GM12801 (cell line): ENCODE results near the gene ANKS1A.

Experiments
- CTCF ChIP-seq: IDR thresholded peaks from one replicate; pipeline ENCODE4 v1.5.1; 2011; ENCODE audit warnings: control low read depth; ENCODE audit not compliant: insufficient read length; ENCODE audit errors: extremely low read depth

ANKS1A gene

DNA sequence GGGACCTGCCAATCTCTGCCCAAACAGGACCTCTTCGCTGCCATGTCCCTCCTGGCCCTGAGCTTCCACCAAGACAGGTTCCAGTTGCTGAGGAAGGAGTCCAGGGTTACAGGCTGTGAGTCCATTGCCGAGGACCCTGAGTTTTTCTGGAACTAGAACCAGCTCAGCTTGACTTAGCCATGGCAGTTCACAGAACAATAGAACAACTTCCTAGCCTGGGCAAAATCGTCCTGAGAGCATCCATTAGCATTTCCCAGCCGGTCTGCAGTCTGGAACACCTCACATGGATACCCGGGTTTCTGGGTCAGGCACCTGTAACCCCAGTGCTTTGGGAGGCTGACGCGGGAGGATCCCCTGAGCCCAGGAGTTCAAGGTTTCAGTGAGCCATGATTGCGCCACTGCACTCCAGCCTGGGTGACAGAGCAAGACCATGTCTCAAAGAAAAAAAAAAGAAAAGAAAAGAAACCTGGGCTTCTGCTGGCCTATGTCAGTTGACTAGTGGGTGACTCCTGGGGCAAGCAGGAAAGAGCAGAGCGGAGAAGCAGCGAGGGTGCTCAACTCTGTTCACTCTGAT lies 161.8 kb downstream of the ANKS1A start:
- no peak for TF ChIP-seq CTCF

DNA sequence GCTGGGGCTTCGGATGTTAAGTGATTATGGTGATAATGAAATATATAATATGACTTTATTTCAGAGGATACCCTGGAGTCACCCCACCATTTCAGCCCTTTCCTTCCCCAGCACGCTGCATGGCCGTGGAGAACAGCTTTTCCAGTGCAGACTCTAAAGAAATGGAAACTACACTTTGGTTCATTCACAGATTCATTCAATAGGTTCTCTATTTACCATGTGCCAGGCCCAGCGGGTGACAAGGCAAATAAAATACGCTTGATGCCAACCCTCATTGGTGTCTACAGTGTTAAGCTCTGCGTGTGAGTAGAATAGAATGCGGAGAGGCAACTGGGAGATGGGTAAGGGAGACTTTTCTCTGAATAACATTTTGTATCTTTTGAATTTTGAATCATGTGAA lies 162.3 kb downstream of the ANKS1A start:
- no peak for TF ChIP-seq CTCF

GRCh38 chr6:35051997-35052583 lies 163.0 kb downstream of the ANKS1A start:
- no peak for TF ChIP-seq CTCF

DNA sequence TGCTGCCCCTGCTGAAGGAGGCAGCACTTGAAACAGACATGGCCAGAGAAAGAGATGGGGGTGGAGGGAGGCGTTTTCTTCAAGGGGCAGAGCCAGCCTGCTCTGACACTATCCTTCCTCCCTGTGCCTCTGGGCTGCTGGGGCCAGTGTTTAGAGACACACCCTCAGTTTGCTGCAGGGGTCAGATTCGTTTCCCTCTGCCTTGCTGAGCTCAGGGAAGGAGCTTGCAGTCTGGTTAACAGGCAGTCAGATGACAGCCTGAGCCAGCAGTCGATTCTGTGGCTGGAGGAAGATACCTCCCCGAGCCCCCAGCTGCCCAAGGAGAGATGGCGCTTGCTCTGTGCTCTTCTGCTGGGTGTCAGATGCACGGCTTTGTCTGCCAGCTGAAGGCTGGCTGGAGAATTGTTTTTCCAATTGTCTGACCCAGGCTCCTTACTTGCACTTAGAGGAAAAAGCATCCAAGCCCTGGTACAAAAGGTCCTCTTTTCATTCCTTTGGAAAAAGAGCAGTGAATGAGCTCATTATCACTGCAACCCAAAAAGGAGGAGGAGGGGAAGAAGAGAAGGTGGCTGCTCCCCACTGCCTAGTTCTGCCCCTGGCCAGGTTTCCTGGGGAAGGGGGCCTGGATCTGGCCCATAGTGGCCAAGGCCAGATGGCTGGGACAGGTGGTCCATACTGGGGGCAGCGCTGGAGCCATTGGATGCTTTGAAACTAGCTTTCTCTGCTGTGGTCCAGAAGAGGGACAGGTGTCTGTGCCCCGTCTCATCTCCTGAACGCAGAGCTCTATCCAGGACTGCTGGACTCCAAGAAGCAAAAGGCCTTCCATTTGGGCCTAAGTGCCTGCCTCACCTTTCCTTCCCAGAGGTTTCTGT lies 163.9 kb downstream of the ANKS1A start:
- no peak for TF ChIP-seq CTCF

DNA sequence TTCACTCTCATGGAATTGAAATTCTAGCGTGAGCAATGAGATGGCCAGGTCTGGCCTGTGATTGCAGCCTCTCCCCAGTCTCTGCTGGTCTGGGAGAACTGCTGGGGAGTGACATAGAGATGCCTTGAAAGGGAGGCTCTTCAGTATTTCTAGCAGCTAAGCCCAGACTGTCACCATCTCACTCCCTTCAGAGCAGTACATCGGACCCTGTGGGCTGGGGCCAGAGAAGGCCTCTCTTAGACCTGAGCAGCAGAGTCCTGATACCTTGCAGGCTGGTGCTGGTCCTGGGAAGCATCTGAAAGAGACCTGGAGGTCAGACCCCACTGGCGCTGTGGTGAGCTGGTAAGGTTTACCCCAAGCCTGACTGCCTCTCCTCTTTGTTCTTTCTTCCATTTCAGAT lies 164.6 kb downstream of the ANKS1A start:
- no peak for TF ChIP-seq CTCF

DNA sequence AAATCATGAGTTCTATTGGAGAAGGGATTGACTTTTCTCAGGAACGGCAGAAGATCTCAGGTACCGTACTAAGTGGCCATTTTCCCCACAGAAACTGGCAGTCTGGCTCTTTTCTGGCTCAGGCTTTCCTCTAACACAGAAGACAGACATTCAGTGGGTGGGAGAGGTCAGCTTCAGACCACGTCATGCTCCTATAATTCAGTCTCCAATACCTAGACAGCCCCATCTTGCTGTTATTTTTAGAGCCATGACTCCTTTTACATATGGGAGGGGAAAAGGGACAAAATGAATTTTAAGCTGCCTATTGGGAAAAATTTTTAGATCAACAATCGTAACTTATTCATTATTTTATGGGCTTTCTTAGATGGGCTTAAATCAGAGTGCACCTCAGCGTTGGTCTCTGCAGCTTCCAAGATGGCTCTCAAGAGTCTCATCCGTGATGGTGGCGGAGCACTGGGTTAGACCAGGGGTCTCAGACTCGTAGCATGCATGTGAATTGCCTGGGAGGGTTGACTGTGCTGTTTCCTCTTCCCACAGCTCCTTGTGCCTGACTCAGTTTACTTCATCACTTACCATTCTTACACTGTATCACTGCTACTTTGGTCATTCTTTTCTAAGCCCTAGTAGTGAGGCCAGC lies 165.2 kb downstream of the ANKS1A start:
- no peak for TF ChIP-seq CTCF

- TF ChIP-seq CTCF: no peak
These were observed 165.7 kb downstream of the ANKS1A start for GRCh38 chr6:35054743-35055130.
